ELF-1 (cell line): Measurements from ENCODE around the gene AUTS2.
A peak's percentile ranks its signal among the peaks of the same experiment; 100 is the strongest.

Source experiments
- DNase-seq: peaks from one replicate; pipeline ENCODE4 v3.0.0-alpha.2; 2016; ENCODE audit warnings: low read depth, low spot score

AUTS2 gene

GRCh38 chr7:69967689-69968450 lies 369.6 kb downstream of the AUTS2 start:
- DNase-seq, result no peak

GRCh38 chr7:69968969-69969556 lies 370.8 kb downstream of the AUTS2 start:
- no peak for DNase-seq

- no peak for DNase-seq
Observed at GRCh38 chr7:69981646-69982045, 383.4 kb downstream of the AUTS2 start.

- DNase-seq, result peak; percentile 10
Observed at GRCh38 chr7:69982197-69982596, 383.9 kb downstream of the AUTS2 start.

- DNase-seq, result no peak
Observed at GRCh38 chr7:69989551-69989950, 391.3 kb downstream of the AUTS2 start.

GRCh38 chr7:69992938-69993337 lies 394.7 kb downstream of the AUTS2 start:
- no peak for DNase-seq

- no peak for DNase-seq
Observed at GRCh38 chr7:69994218-69994617, 395.9 kb downstream of the AUTS2 start.

GRCh38 chr7:69994886-69995542 lies 396.7 kb downstream of the AUTS2 start:
- no peak for DNase-seq

- DNase-seq, result no peak
Observed at GRCh38 chr7:69996121-69996520, 397.8 kb downstream of the AUTS2 start.

GRCh38 chr7:70000737-70001348 lies 402.6 kb downstream of the AUTS2 start:
- DNase-seq, result no peak

- no peak for DNase-seq
Observed at GRCh38 chr7:70005480-70005879, 407.2 kb downstream of the AUTS2 start.

GRCh38 chr7:70005891-70006260 lies 407.6 kb downstream of the AUTS2 start:
- DNase-seq, result no peak

GRCh38 chr7:70006261-70006920 lies 408.1 kb downstream of the AUTS2 start:
- no peak for DNase-seq

- DNase-seq, result no peak
Observed at GRCh38 chr7:70008466-70008865, 410.2 kb downstream of the AUTS2 start.

GRCh38 chr7:70014472-70015177 lies 416.4 kb downstream of the AUTS2 start:
- no peak for DNase-seq

- no peak for DNase-seq
Observed at GRCh38 chr7:70015353-70015752, 417.1 kb downstream of the AUTS2 start.

GRCh38 chr7:70016044-70016770 lies 417.9 kb downstream of the AUTS2 start:
- DNase-seq, result peak; percentile 63

GRCh38 chr7:70017357-70017756 lies 419.1 kb downstream of the AUTS2 start:
- no peak for DNase-seq

GRCh38 chr7:70018700-70019099 lies 420.4 kb downstream of the AUTS2 start:
- DNase-seq, result no peak

GRCh38 chr7:70027867-70028266 lies 429.6 kb downstream of the AUTS2 start:
- DNase-seq, result no peak

GRCh38 chr7:70028620-70029019 lies 430.3 kb downstream of the AUTS2 start:
- no peak for DNase-seq
